ENCODE measurements around the gene KCNN1. TPM values are rescaled to one million over a fixed set of nuclear protein-coding genes. Genes with fewer than 3 reads are reported as not detected.
A peak's percentile ranks its signal among the peaks of the same experiment; 100 is the strongest.

The KCNN1 gene
- total and polyA plus RNA-seq, 8 donors = 0.23 to 0.46 TPM; not detected in 6

- Histone ChIP-seq H3K36me3 (no peaks in the 10 kb centered on the region), H3K27ac (no peak overlapping the region), H3K4me3 (no peak overlapping the region), H3K9me3 (no peaks in the 10 kb centered on the region), H3K4me1 (peaks cover 15 to 22% (median 19%) of the 10 kb centered on the region in 4 donors), H3K27me3 (peaks cover 0 to 7% (median 0%) of the 10 kb centered on the region in 3 donors)
- DNase-seq = no peak
- TF ChIP-seq, protein P1, sequence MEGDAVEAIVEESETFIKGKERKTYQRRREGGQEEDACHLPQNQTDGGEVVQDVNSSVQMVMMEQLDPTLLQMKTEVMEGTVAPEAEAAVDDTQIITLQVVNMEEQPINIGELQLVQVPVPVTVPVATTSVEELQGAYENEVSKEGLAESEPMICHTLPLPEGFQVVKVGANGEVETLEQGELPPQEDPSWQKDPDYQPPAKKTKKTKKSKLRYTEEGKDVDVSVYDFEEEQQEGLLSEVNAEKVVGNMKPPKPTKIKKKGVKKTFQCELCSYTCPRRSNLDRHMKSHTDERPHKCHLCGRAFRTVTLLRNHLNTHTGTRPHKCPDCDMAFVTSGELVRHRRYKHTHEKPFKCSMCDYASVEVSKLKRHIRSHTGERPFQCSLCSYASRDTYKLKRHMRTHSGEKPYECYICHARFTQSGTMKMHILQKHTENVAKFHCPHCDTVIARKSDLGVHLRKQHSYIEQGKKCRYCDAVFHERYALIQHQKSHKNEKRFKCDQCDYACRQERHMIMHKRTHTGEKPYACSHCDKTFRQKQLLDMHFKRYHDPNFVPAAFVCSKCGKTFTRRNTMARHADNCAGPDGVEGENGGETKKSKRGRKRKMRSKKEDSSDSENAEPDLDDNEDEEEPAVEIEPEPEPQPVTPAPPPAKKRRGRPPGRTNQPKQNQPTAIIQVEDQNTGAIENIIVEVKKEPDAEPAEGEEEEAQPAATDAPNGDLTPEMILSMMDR (IDR thresholded peaks at IDR 0.05) = no peak
- TF ChIP-seq POLR2AphosphoS5 (IDR thresholded peaks at IDR 0.05) = no peak
- no peak for TF ChIP-seq POLR2A (IDR thresholded peaks at IDR 0.05)
- TF ChIP-seq EP300 (IDR thresholded peaks at IDR 0.05) = no peak
- 50 to 65% (median 59%) methylated on average over 4 of the region's 4 CpGs for WGBS, 5 donors
- intact Hi-C loops (cut with DNase I; ENCODE audit: low total_unique reads) = no loop called here
These were observed 37.9 kb upstream of the KCNN1 start for GRCh38 chr19:17929056-17929455.

DNA sequence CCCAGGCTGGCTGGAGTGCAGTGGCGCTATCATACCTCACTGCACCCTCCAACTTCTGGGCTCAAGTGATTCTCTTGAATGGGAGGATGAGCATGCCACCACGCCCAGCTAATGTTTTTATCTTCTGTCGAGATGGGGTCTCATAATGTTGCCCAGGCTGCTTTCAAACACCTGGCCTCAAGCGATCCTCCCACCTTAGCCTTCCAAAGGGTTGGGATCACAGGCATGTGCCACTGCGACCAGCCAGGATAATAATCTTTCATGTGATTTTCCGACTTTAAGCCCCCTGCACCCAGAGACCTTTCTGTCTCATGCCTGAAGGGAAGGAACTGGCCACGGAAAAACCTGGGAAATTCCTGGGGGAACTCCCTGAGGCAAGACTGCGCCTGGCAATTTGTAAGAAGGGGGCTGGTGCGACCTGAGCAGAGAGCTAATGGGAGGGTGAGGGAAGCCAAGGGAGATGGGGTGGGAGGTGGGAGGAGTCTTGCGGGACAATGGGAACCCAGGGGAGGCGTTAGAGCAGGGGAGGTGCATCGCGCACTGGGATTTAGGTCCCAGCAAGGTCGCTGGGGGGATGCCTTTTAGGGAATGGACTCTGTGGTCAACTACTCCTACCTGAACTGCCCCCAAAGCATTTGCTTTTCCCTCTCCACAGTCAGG, 35.2 kb upstream of the KCNN1 start:
- WGBS, 5 donors = 25 to 33% (median 27%) methylated on average over 14 of the region's 14 CpGs
- no peak for TF ChIP-seq POLR2A (IDR thresholded peaks at IDR 0.05)
- TF ChIP-seq, protein P1 (IDR thresholded peaks at IDR 0.05) = no peak
- TF ChIP-seq POLR2AphosphoS5 (IDR thresholded peaks at IDR 0.05) = no peak
- no peak for TF ChIP-seq EP300 (IDR thresholded peaks at IDR 0.05)
- peak in 1 of 2 donors; percentile 60 for DNase-seq
- no peaks in the 10 kb centered on the region for H3K9me3 ChIP-seq
- peak overlapping the region; percentile 70 to 87 (median 78) for H3K4me3 ChIP-seq
- peaks cover 21 to 29% (median 25%) of the 10 kb centered on the region in 4 donors for H3K4me1 ChIP-seq
- H3K27ac ChIP-seq = peak overlapping the region in 1 of 5 donors; percentile 86
- intact Hi-C loops (cut with DNase I; ENCODE audit: low total_unique reads) = loop anchor here (5.0 kb wide), 1 partner anchor 59 kb away; the partner anchor contains the start of gene SLC5A5
- no peaks in the 10 kb centered on the region for H3K27me3 ChIP-seq
- H3K36me3 ChIP-seq = peaks cover 0 to 12% (median 8%) of the 10 kb centered on the region in 4 donors

DNA sequence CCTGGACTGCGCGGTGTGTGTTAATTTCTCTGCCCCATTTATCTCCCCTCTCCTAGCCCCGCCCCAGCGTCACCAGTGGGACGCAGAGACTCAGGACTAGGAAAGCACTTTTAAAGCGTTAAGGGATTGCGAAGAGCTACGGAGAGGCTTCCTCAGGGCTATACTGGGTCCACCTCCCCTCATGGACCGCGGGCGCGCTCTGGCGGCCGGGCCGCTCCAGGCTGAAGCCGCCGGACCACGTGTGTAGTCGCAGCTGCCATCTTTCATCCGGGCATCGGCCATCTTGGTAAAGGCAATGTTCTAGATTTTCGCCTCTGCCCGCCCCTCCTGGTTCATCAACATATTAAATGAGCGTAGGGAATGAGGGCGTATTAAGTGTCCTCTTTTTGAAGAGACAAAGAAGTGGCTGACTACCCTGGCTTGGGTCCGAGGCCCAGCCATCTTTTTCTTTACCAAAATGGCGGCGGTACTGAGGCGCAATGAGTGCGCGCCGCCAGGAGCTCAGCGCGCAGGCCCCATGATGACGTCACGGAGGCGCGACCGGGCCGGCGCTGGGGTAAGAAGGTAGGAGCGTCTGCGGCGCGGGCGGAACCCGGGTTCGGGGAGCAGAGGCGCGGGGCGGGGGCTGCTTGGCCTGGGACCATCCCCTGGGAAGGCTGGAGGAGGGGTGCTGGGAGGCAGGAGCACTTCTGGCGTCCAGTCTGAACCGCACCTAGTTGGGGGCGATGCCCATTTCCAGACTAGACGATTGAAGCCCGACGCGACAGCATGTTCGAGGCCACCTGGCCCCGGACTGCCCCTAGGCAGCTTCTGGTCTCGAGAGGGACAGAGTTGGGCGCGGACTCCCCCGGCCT, 34.2 kb upstream of the KCNN1 start, which contains the start of gene CCDC124:
TSS of gene CCDC124 (plus strand) at position 531 of the 854 bp plus-strand sequence. CDS start 3,406 bp downstream, outside the sequence.
- peak; percentile 94 to 97 for DNase-seq
- intact Hi-C loops (cut with DNase I; ENCODE audit: low total_unique reads) = loop anchor here (5.0 kb wide), 1 partner anchor 60 kb away; the partner anchor contains the start of gene SLC5A5
- Histone ChIP-seq H3K4me3 (peak within 1 kb of the TSS; percentile 70 to 87 (median 78)), H3K27ac (peak within 1 kb of the TSS; percentile 76 to 91 (median 86)), H3K9me3 (no peaks in the 10 kb centered on the region), H3K36me3 (peaks cover 5 to 22% (median 18%) of the 10 kb centered on the region in 4 donors), H3K27me3 (no peaks in the 10 kb centered on the region), H3K4me1 (peaks cover 21 to 29% (median 25%) of the 10 kb centered on the region in 4 donors)
- 0 to 1% (median 0%) methylated on average over 51 to 64 of the region's 64 CpGs for WGBS, 5 donors
- TF ChIP-seq EP300 (IDR thresholded peaks at IDR 0.05) (no peak), POLR2AphosphoS5 (IDR thresholded peaks at IDR 0.05) (peak; percentile 52 to 96 (median 89)), POLR2A (IDR thresholded peaks at IDR 0.05) (peak in 2 of 4 donors; percentile 79 to 83)
- TF ChIP-seq, protein P1 (IDR thresholded peaks at IDR 0.05) = peak in 5 of 7 experiments; percentile 68 to 98 (median 91)
